GM12801 (cell line): ENCODE data around the gene PANX2.

Source experiments
- CTCF ChIP-seq: IDR thresholded peaks from one replicate; pipeline ENCODE4 v1.5.1; 2011; ENCODE audit warnings: control low read depth; ENCODE audit not compliant: insufficient read length; ENCODE audit errors: extremely low read depth

Gene PANX2

GRCh38 chr22:50192436-50193204, 22.1 kb downstream of the PANX2 start:
- no peak for TF ChIP-seq CTCF

- no peak for TF ChIP-seq CTCF
These were observed 23.1 kb downstream of the PANX2 start for GRCh38 chr22:50193621-50194020.

GRCh38 chr22:50194037-50194805, 23.7 kb downstream of the PANX2 start:
- TF ChIP-seq CTCF: no peak

- no peak for TF ChIP-seq CTCF
These were observed 25.7 kb downstream of the PANX2 start for GRCh38 chr22:50196256-50196655.

- no peak for TF ChIP-seq CTCF
These were observed 26.7 kb downstream of the PANX2 start for GRCh38 chr22:50197000-50197800.

- no peak for TF ChIP-seq CTCF
These were observed 27.5 kb downstream of the PANX2 start for GRCh38 chr22:50197856-50198623.
